ENCODE measurements around the gene ZCCHC7.

ZCCHC7 gene

GRCh38 chr9:37273595-37273994, 153.2 kb downstream of the ZCCHC7 start:
- no peak overlapping the region for H3K4me2 ChIP-seq (ENCODE audit: low read depth, low read length, poor library complexity, severe bottlenecking)
- no peaks in the 10 kb centered on the region for H3K9me2 ChIP-seq (replicated peaks; ENCODE audit: low read depth, low read length)
- TF ChIP-seq EZH2phosphoT487 (IDR thresholded peaks at IDR 0.05; ENCODE audit: borderline replicate concordance) (no peak), CTCF (conservative IDR thresholded peaks at IDR 0.05; ENCODE audit: low read length) (no peak)
- H4K20me1 ChIP-seq (ENCODE audit: insufficient read depth, low read length, poor library complexity, severe bottlenecking), result no peaks in the 10 kb centered on the region
- no peak overlapping the region for H2AFZ ChIP-seq (ENCODE audit: low read length)
- peaks cover 7% of the 10 kb centered on the region for H3K36me3 ChIP-seq (ENCODE audit: insufficient read depth, low read length)
- no peaks in the 10 kb centered on the region for H3F3A ChIP-seq (ENCODE audit: low read depth)
- H3K4me1 ChIP-seq (ENCODE audit: insufficient read depth, low read length, poor library complexity, severe bottlenecking), result peaks cover 6% of the 10 kb centered on the region
- H3K27me3 ChIP-seq (ENCODE audit: insufficient read depth, low read length, poor library complexity, severe bottlenecking), result no peaks in the 10 kb centered on the region
- peaks cover 26% of the 10 kb centered on the region for H3K79me2 ChIP-seq (ENCODE audit: insufficient read depth, low read length)
- no peak overlapping the region for H3K4me3 ChIP-seq (ENCODE audit: low read length, poor library complexity, severe bottlenecking)
- H3K9ac ChIP-seq (ENCODE audit: low read depth, low read length, poor library complexity, severe bottlenecking), result no peak overlapping the region
- H3K9me3 ChIP-seq (ENCODE audit: insufficient read depth, low read depth, low read length), result no peaks in the 10 kb centered on the region; the same call in 1 of the 2 replicates

DNA sequence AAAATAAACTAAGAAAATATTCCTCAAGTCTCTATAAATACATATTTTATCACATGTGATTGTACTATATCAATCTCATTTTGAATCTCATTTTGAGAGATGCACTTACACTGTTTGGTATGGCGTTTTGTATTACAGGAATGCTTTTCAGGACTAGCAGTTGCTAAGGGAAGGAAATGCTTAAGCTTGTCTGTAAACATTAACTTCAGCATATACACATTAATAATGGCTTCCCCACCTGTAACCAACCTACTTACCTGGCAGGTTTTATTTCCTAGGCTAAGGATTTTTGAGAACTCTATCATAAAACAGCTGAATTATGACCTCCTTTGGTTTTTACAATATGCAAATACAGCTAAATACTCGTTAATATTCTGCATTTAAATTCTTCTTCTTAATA, 161.2 kb downstream of the ZCCHC7 start:
- TF ChIP-seq CTCF (conservative IDR thresholded peaks at IDR 0.05; ENCODE audit: low read length), result no peak
- H3K4me1 ChIP-seq (ENCODE audit: insufficient read depth, low read length, poor library complexity, severe bottlenecking), result peaks cover 48% of the 10 kb centered on the region

GRCh38 chr9:37283730-37284325, 163.5 kb downstream of the ZCCHC7 start:
- Histone ChIP-seq H3K9ac (ENCODE audit: low read depth, low read length, poor library complexity, severe bottlenecking) (peak overlapping the region; percentile 85), H3K4me1 (ENCODE audit: insufficient read depth, low read length, poor library complexity, severe bottlenecking) (peaks cover 60% of the 10 kb centered on the region)

More for the DNA sequence above, 161.2 kb downstream of the ZCCHC7 start:
- no peak overlapping the region for H3K4me3 ChIP-seq (ENCODE audit: low read length, poor library complexity, severe bottlenecking)
- no peaks in the 10 kb centered on the region; the same call in 1 of the 2 replicates for H3K36me3 ChIP-seq (ENCODE audit: insufficient read depth, low read length)
- no peaks in the 10 kb centered on the region for H3K9me2 ChIP-seq (replicated peaks; ENCODE audit: low read depth, low read length)
- H3K27me3 ChIP-seq (ENCODE audit: insufficient read depth, low read length, poor library complexity, severe bottlenecking), result no peaks in the 10 kb centered on the region
- peaks cover 13% of the 10 kb centered on the region; the same call in 1 of the 2 replicates for H3F3A ChIP-seq (ENCODE audit: low read depth)
- no peak overlapping the region for H2AFZ ChIP-seq (ENCODE audit: low read length)
- H3K79me2 ChIP-seq (ENCODE audit: insufficient read depth, low read length), result peaks cover 43% of the 10 kb centered on the region
- H3K9me3 ChIP-seq (ENCODE audit: insufficient read depth, low read depth, low read length), result no peaks in the 10 kb centered on the region
- H4K20me1 ChIP-seq (ENCODE audit: insufficient read depth, low read length, poor library complexity, severe bottlenecking), result no peaks in the 10 kb centered on the region
- no peak overlapping the region for H3K4me2 ChIP-seq (ENCODE audit: low read depth, low read length, poor library complexity, severe bottlenecking)
- H3K9ac ChIP-seq (ENCODE audit: low read depth, low read length, poor library complexity, severe bottlenecking), result no peak overlapping the region

More at GRCh38 chr9:37283730-37284325, 163.5 kb downstream of the ZCCHC7 start:
- peak overlapping the region; percentile 70 for H3K4me3 ChIP-seq (ENCODE audit: low read length, poor library complexity, severe bottlenecking)
- TF ChIP-seq CTCF (conservative IDR thresholded peaks at IDR 0.05; ENCODE audit: low read length), result no peak
- TF ChIP-seq EZH2phosphoT487 (IDR thresholded peaks at IDR 0.05; ENCODE audit: borderline replicate concordance), result no peak
- H3K9me2 ChIP-seq (replicated peaks; ENCODE audit: low read depth, low read length), result no peaks in the 10 kb centered on the region
- H3K9me3 ChIP-seq (ENCODE audit: insufficient read depth, low read depth, low read length), result no peaks in the 10 kb centered on the region
- peaks cover 59% of the 10 kb centered on the region for H3K79me2 ChIP-seq (ENCODE audit: insufficient read depth, low read length)
- no peaks in the 10 kb centered on the region for H3K27me3 ChIP-seq (ENCODE audit: insufficient read depth, low read length, poor library complexity, severe bottlenecking)
- peak overlapping the region; percentile 37; the same call in 1 of the 2 replicates for H2AFZ ChIP-seq (ENCODE audit: low read length)
- H3K36me3 ChIP-seq (ENCODE audit: insufficient read depth, low read length), result no peaks in the 10 kb centered on the region
- H3F3A ChIP-seq (ENCODE audit: low read depth), result peaks cover 13% of the 10 kb centered on the region; the same call in 1 of the 2 replicates
- H3K4me2 ChIP-seq (ENCODE audit: low read depth, low read length, poor library complexity, severe bottlenecking), result peak overlapping the region; percentile 73
- H4K20me1 ChIP-seq (ENCODE audit: insufficient read depth, low read length, poor library complexity, severe bottlenecking), result no peaks in the 10 kb centered on the region

All from Loucy (cell line).